AG09319 (cell line): ENCODE results near the gene SLIT3.

Experiments
- DNase-seq: peaks from one replicate; pipeline ENCODE4 v3.0.0-alpha.2; 2010; ENCODE audit warnings: low read depth; ENCODE audit errors: extremely low read depth
- CTCF ChIP-seq: IDR thresholded peaks from 2 replicates; pipeline ENCODE4 v1.5.1; 2011; ENCODE audit warnings: low read depth, mild to moderate bottlenecking, inconsistent platforms, low read length, moderate library complexity

Gene SLIT3

GRCh38 chr5:169291877-169292276 is 9.1 kb downstream of the SLIT3 start:
- no peak for TF ChIP-seq CTCF
- no peak for DNase-seq

GRCh38 chr5:169290895-169291294 is 10.0 kb downstream of the SLIT3 start:
- DNase-seq, result no peak
- TF ChIP-seq CTCF, result no peak

- no peak for DNase-seq
- TF ChIP-seq CTCF, result no peak; the same call in none of the 2 replicates
Observed at GRCh38 chr5:169289520-169289919, 11.4 kb downstream of the SLIT3 start.

GRCh38 chr5:169288066-169288930 is 12.6 kb downstream of the SLIT3 start:
- no peak for TF ChIP-seq CTCF
- no peak for DNase-seq

GRCh38 chr5:169287529-169287928 is 13.4 kb downstream of the SLIT3 start:
- TF ChIP-seq CTCF, result no peak
- DNase-seq, result no peak

GRCh38 chr5:169286572-169287300 is 14.2 kb downstream of the SLIT3 start:
- DNase-seq, result no peak
- no peak for TF ChIP-seq CTCF

- no peak for TF ChIP-seq CTCF
- DNase-seq, result no peak
Observed at GRCh38 chr5:169283887-169284286, 17.1 kb downstream of the SLIT3 start.
